Endothelial cell (in vitro differentiated cells): ENCODE measurements around the gene GPER1. TPM values are rescaled to one million over a fixed set of nuclear protein-coding genes. Genes with fewer than 3 reads are reported as not detected.

Source experiments
- DNase-seq: peaks from one replicate; pipeline ENCODE4 v3.0.0; 2021; ENCODE audit warnings: low spot score
- H3K27ac Mint-ChIP-seq: one replicate; pipeline ENCODE4 v1.8.0; 2021; ENCODE audit warnings: mixed read lengths, inconsistent platforms; ENCODE audit not compliant: unreplicated experiment
- H3K27me3 Mint-ChIP-seq: one replicate; pipeline ENCODE4 v1.8.0; 2021; ENCODE audit warnings: mild to moderate bottlenecking, moderate library complexity, mixed read lengths, inconsistent platforms; ENCODE audit not compliant: unreplicated experiment
- H3K36me3 Mint-ChIP-seq: one replicate; pipeline ENCODE4 v1.8.0; 2021; ENCODE audit warnings: mild to moderate bottlenecking, low read depth, mixed read lengths, inconsistent platforms; ENCODE audit not compliant: unreplicated experiment
- H3K4me1 Mint-ChIP-seq: one replicate; pipeline ENCODE4 v1.8.0; 2021; ENCODE audit warnings: mild to moderate bottlenecking, mixed read lengths, inconsistent platforms; ENCODE audit not compliant: unreplicated experiment
- H3K4me3 Mint-ChIP-seq: one replicate; pipeline ENCODE4 v1.8.0; 2021; ENCODE audit warnings: mild to moderate bottlenecking, mixed read lengths, inconsistent platforms; ENCODE audit not compliant: unreplicated experiment
- H3K9me3 Mint-ChIP-seq: one replicate; pipeline ENCODE4 v1.8.0; 2021; ENCODE audit warnings: mixed read lengths, inconsistent platforms; ENCODE audit not compliant: unreplicated experiment
- total RNA-seq: library from RNA; stranded (reverse); fragmentation: NEBNext Ultra II Directional; extraction: Animal tissue kit (Norgen Biotek cat#: 25700); gene quantifications from one replicate; pipeline ENCODE4 v1.2.1, GENCODE V29; 2021; ENCODE audit not compliant: unreplicated experiment
- TF ChIP-seq, protein P1 (sequence below): fragments of 200-600 bp; sonication (generic); IDR thresholded peaks from one replicate; pipeline ENCODE4 v1.5.0; 2021; ENCODE audit warnings: antibody characterized with exemption; ENCODE audit not compliant: unreplicated experiment

The GPER1 gene
- total RNA-seq, 1 donor from 2014 or later, result 0.72 TPM

DNA sequence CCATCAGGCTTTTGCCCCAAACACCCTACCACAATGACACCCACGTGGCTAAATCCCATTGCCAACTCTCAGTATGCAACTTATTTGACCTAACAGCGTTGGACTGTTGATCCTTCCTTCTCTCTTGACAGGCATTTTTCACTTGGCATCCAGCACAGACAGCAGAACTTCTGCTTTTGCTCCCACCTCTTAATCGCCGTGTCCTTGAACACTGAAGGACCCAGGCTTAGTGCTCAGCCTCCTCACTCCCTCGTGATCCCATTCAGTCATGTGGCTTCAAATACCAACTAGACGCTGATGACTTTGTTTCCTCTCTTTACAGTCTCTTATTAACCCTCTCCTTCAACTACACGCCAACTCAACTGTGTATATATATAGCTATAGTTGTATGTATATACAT lies 47.0 kb downstream of the GPER1 start:
- TF ChIP-seq, protein P1, sequence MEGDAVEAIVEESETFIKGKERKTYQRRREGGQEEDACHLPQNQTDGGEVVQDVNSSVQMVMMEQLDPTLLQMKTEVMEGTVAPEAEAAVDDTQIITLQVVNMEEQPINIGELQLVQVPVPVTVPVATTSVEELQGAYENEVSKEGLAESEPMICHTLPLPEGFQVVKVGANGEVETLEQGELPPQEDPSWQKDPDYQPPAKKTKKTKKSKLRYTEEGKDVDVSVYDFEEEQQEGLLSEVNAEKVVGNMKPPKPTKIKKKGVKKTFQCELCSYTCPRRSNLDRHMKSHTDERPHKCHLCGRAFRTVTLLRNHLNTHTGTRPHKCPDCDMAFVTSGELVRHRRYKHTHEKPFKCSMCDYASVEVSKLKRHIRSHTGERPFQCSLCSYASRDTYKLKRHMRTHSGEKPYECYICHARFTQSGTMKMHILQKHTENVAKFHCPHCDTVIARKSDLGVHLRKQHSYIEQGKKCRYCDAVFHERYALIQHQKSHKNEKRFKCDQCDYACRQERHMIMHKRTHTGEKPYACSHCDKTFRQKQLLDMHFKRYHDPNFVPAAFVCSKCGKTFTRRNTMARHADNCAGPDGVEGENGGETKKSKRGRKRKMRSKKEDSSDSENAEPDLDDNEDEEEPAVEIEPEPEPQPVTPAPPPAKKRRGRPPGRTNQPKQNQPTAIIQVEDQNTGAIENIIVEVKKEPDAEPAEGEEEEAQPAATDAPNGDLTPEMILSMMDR, result no peak
- Mint-ChIP-seq H3K4me3 (no peak overlapping the region), H3K4me1 (peaks cover 8% of the 10 kb centered on the region), H3K9me3 (no peaks in the 10 kb centered on the region), H3K36me3 (peaks cover 16% of the 10 kb centered on the region), H3K27me3 (peaks cover 2% of the 10 kb centered on the region), H3K27ac (no peak overlapping the region)
- DNase-seq, result no peak

DNA sequence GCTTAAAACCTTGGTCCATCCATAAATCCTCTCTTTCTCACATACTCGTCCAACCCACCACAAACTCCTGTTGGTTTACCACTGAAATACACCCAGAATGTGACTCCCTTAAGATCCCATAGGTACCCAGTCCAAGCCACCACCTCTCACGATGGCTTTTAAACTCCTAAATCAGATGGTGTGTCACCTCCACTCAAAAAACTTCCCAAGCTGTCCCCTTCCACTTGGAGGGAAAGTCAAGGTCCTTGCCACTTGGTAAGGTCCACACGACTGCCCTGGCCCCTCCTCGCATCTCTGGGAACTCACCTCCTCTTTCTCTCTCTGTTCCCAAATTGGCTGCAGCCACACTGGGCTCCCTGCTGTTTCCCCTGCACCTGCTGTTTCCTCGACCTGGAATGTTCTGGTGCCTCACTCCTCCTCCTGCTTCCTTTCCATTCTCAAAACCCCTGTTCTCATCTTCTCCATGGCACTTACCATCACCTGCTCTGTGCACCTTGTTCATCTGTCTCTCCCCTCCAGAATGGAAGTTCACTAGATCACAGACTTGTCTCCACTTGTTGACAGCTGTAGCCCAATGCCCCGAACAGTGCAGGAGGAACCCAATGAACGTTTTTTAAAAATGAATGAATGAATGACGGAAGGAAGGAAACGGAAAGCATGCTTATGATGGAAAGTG lies 49.1 kb downstream of the GPER1 start:
- peak overlapping the region; percentile 10 for H3K27ac Mint-ChIP-seq
- TF ChIP-seq, protein P1, result no peak
- no peak for DNase-seq
- H3K36me3 Mint-ChIP-seq, result peaks cover 11% of the 10 kb centered on the region
- no peaks in the 10 kb centered on the region for H3K9me3 Mint-ChIP-seq
- H3K4me3 Mint-ChIP-seq, result peak overlapping the region; percentile 87
- H3K4me1 Mint-ChIP-seq, result peaks cover 8% of the 10 kb centered on the region
- peaks cover 2% of the 10 kb centered on the region for H3K27me3 Mint-ChIP-seq

DNA sequence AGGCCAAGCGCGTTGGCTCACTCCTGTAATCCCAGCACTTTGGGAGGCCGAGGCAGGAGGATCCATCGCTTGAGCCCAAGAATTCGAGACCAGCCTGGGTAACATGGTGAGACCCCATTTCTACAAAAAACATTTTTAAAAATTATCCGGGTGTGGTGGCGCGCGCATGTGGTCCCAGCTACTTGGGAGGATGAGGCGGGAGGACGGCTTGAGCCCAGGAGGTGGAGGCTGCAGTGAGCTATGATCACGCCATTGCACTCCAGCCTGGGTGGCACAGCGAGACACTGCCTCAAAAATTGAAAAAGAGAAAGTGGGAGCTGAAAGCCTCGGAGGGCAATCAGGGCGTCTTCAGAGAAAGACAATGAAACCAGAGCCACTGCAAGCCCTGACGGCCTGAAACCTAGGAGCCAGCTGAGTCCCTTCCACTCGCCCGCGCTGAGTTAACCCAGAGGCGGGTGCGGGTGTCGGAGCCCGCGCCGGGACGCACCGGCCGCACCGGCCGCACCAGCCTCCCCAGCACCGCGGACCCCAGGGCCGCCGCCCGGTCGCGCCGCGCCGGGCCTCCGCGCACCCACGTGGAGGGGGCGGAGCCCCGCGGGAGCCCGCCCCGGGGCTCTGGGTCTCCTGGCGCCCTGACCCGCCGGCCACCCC lies 49.7 kb downstream of the GPER1 start:
- Mint-ChIP-seq H3K27me3 (peaks cover 2% of the 10 kb centered on the region), H3K4me3 (peak overlapping the region; percentile 88), H3K36me3 (peaks cover 9% of the 10 kb centered on the region), H3K9me3 (no peaks in the 10 kb centered on the region), H3K4me1 (peaks cover 8% of the 10 kb centered on the region), H3K27ac (peak overlapping the region; percentile 10)
- DNase-seq, result no peak
- TF ChIP-seq, protein P1, result no peak

DNA sequence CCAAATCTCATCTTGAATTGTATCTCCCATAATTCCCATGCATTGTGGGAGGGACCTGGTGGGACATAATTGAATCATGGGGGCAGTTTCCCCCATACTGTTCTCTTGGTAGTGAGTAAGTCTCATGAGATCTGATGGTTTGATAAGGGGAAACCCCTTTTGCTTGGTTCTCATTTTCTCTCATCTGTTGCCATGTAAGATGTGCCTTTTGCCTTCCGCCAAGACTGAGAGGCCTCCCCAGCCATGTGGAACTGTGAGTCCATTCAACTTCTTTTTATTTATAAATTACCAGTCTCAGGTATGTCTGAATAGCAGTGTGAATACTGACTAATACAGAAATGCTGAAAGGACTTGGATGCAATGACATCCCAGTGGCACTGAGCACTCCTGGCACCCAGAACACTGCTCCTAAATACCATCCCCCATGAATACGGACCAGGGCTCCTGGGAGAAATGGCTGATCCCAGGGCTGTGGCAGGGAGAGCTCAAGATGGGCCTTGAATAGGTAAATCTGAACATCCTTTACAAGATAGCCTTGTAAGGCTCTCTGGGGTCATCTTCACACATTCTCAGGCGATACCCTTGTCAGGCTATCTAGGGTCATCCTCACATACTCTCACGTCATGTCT lies 52.7 kb downstream of the GPER1 start:
- Mint-ChIP-seq H3K27ac (no peak overlapping the region), H3K4me3 (no peak overlapping the region), H3K9me3 (no peaks in the 10 kb centered on the region), H3K27me3 (peaks cover 2% of the 10 kb centered on the region), H3K4me1 (peaks cover 8% of the 10 kb centered on the region), H3K36me3 (no peaks in the 10 kb centered on the region)
- no peak for DNase-seq
- TF ChIP-seq, protein P1, result no peak

DNA sequence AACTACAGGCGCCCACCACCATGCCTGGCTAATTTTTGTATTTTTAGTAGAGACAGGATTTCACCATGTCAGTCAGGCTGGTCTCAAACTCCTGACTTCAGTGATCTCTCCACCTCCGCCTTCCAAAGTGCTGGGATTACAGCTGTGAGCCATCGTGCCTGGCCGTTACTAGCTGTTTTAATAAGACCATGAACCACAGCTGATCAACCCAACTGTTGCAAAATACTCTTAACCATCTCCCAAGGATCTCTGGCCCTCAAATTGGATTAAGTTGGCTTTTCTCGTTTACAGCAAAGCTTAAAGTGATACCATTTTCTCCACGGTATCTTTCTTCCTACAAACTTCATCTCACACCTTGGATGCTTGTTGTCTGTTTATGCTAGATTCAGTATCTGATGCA lies 53.7 kb downstream of the GPER1 start:
- DNase-seq, result no peak
- H3K4me1 Mint-ChIP-seq, result peaks cover 7% of the 10 kb centered on the region

More for the DNA sequence above, 53.7 kb downstream of the GPER1 start:
- Mint-ChIP-seq H3K4me3 (no peak overlapping the region), H3K9me3 (no peaks in the 10 kb centered on the region), H3K36me3 (no peaks in the 10 kb centered on the region), H3K27me3 (peaks cover 1% of the 10 kb centered on the region), H3K27ac (no peak overlapping the region)
- TF ChIP-seq, protein P1, result no peak
